RWPE1 (cell line): Measurements from ENCODE around the gene NUAK2.
A peak's percentile ranks its signal among the peaks of the same experiment; 100 is the strongest.

Source experiments
- CTCF ChIA-PET: fragments of 350-600 bp; sonication (Branson Sonifier 250); formaldehyde crosslinking; extraction: SDS; loops from one replicate; lab custom pipeline; 2021; lab: Yijun Ruan, JAX
- POLR2A ChIA-PET: fragments of 400-600 bp; formaldehyde crosslinking; extraction: SDS; loops from one replicate; lab custom pipeline; 2020; ENCODE audit warnings: antibody characterized with exemption; ENCODE audit not compliant: low non-redundant PET; lab: Yijun Ruan, JAX
- DNase-seq: peaks from one replicate; pipeline ENCODE4 v3.0.0; 2012; ENCODE audit warnings: low spot score
- H3K27ac ChIP-seq: fragments of 450-650 bp; 2 replicates; pipeline ENCODE4 v1.5.1; 2017
- CTCF ChIP-seq: fragments of 450-650 bp; conservative IDR thresholded peaks from 2 replicates; pipeline ENCODE4 v1.5.1; 2017; ENCODE audit warnings: low read depth, mild to moderate bottlenecking

Gene NUAK2

GRCh38 chr1:205291596-205291995 lies 29.9 kb downstream of the NUAK2 start:
- TF ChIP-seq CTCF = no peak
- no peak for DNase-seq
- CTCF ChIA-PET = no interaction called here
- POLR2A ChIA-PET = no interaction called here
- H3K27ac ChIP-seq = no peak overlapping the region; the same call in 1 of the 2 replicates

GRCh38 chr1:205287767-205288559 lies 33.6 kb downstream of the NUAK2 start:
- H3K27ac ChIP-seq = peak overlapping the region; percentile 45
- CTCF ChIA-PET = interaction anchor here (1.2 to 1.9 kb wide), 2 partner anchors 15 to 38 kb away, joined by 3 to 6 read pairs; no protein-coding TSS in a partner anchor
- POLR2A ChIA-PET = no interaction called here
- DNase-seq = no peak
- no peak for TF ChIP-seq CTCF

GRCh38 chr1:205287076-205287475 lies 34.5 kb downstream of the NUAK2 start:
- peak overlapping the region; percentile 97 for H3K27ac ChIP-seq
- POLR2A ChIA-PET = no interaction called here
- DNase-seq = no peak
- CTCF ChIA-PET = interaction anchor here (1.2 to 1.9 kb wide), 2 partner anchors 14 to 39 kb away, joined by 3 to 6 read pairs; no protein-coding TSS in a partner anchor
- no peak for TF ChIP-seq CTCF

GRCh38 chr1:205286335-205286950 lies 35.1 kb downstream of the NUAK2 start:
- CTCF ChIA-PET = interaction anchor here (2.9 to 3.1 kb wide), 2 partner anchors 13 to 39 kb away, joined by 11 to 29 read pairs; no protein-coding TSS in a partner anchor
- TF ChIP-seq CTCF = no peak
- H3K27ac ChIP-seq = peak overlapping the region; percentile 97
- POLR2A ChIA-PET = no interaction called here
- no peak for DNase-seq

GRCh38 chr1:205285381-205286101 lies 36.0 kb downstream of the NUAK2 start:
- ChIA-PET POLR2A (interaction anchor here (0.6 kb wide), 1 partner anchor 11 kb away, joined by 3 read pairs; no protein-coding TSS in a partner anchor), CTCF (interaction anchor here (0.6 to 3.1 kb wide), 5 partner anchors 10 to 40 kb away, joined by 3 to 29 read pairs (median 6); no protein-coding TSS in a partner anchor)
- peak overlapping the region; percentile 97 for H3K27ac ChIP-seq
- DNase-seq = no peak
- TF ChIP-seq CTCF = no peak
